Activated T-helper 1 cell treated with anti-CD3 and anti-CD28 coated beads, Interleukin-12 subunit alpha, Interleukin-12 subunit beta, Interleukin-2, Interleukin-4 antibody, amounts not matched to agents 30 ng/mL and 10 ng/mL and 1 ng/mL, durations not matched to agents 14 hours and 24 hours and 36 hours (primary cell): Measurements from ENCODE around the gene LYST. TPM values are rescaled to one million over a fixed set of nuclear protein-coding genes. Genes with fewer than 3 reads are reported as not detected.
"Not testable (repeated sequence)": the region's sequence is repeated elsewhere in the genome, so short reads cannot be mapped to it uniquely, and the experiment has no call there.

Experiments used
- DNase-seq: peaks from one replicate; pipeline ENCODE4 v3.0.0; 2021; ENCODE audit warnings: low spot score
- H3K27ac Mint-ChIP-seq: one replicate; pipeline ENCODE4 v1.8.0; 2021; ENCODE audit warnings: mild to moderate bottlenecking, mixed read lengths
- H3K27me3 Mint-ChIP-seq: one replicate; pipeline ENCODE4 v1.8.0; 2022; ENCODE audit warnings: mild to moderate bottlenecking, moderate library complexity, mixed read lengths; ENCODE audit not compliant: insufficient read depth
- H3K36me3 Mint-ChIP-seq: one replicate; pipeline ENCODE4 v1.8.0; 2021; ENCODE audit warnings: low read depth, mixed read lengths
- H3K4me1 Mint-ChIP-seq: one replicate; pipeline ENCODE4 v1.8.0; 2021; ENCODE audit warnings: low read depth, mixed read lengths
- H3K4me3 Mint-ChIP-seq: one replicate; pipeline ENCODE4 v1.8.0; 2021; ENCODE audit warnings: mild to moderate bottlenecking, moderate library complexity, mixed read lengths
- H3K9me3 Mint-ChIP-seq: one replicate; pipeline ENCODE4 v1.8.0; 2021; ENCODE audit warnings: mixed read lengths
- intact Hi-C: fragments of 100-400 bp; cut with micrococcal nuclease; formaldehyde crosslinking; loops from one replicate; pipeline ENCODE4 v1.15.1; 2024
- total RNA-seq: library from RNA; stranded (reverse); gene quantifications from 2 replicates; pipeline ENCODE4 v1.2.3, GENCODE V29; 2022

Gene LYST, protein sequence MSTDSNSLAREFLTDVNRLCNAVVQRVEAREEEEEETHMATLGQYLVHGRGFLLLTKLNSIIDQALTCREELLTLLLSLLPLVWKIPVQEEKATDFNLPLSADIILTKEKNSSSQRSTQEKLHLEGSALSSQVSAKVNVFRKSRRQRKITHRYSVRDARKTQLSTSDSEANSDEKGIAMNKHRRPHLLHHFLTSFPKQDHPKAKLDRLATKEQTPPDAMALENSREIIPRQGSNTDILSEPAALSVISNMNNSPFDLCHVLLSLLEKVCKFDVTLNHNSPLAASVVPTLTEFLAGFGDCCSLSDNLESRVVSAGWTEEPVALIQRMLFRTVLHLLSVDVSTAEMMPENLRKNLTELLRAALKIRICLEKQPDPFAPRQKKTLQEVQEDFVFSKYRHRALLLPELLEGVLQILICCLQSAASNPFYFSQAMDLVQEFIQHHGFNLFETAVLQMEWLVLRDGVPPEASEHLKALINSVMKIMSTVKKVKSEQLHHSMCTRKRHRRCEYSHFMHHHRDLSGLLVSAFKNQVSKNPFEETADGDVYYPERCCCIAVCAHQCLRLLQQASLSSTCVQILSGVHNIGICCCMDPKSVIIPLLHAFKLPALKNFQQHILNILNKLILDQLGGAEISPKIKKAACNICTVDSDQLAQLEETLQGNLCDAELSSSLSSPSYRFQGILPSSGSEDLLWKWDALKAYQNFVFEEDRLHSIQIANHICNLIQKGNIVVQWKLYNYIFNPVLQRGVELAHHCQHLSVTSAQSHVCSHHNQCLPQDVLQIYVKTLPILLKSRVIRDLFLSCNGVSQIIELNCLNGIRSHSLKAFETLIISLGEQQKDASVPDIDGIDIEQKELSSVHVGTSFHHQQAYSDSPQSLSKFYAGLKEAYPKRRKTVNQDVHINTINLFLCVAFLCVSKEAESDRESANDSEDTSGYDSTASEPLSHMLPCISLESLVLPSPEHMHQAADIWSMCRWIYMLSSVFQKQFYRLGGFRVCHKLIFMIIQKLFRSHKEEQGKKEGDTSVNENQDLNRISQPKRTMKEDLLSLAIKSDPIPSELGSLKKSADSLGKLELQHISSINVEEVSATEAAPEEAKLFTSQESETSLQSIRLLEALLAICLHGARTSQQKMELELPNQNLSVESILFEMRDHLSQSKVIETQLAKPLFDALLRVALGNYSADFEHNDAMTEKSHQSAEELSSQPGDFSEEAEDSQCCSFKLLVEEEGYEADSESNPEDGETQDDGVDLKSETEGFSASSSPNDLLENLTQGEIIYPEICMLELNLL (N-terminal part only)
- 144 and 145 TPM in 2 replicates for total RNA-seq

DNA sequence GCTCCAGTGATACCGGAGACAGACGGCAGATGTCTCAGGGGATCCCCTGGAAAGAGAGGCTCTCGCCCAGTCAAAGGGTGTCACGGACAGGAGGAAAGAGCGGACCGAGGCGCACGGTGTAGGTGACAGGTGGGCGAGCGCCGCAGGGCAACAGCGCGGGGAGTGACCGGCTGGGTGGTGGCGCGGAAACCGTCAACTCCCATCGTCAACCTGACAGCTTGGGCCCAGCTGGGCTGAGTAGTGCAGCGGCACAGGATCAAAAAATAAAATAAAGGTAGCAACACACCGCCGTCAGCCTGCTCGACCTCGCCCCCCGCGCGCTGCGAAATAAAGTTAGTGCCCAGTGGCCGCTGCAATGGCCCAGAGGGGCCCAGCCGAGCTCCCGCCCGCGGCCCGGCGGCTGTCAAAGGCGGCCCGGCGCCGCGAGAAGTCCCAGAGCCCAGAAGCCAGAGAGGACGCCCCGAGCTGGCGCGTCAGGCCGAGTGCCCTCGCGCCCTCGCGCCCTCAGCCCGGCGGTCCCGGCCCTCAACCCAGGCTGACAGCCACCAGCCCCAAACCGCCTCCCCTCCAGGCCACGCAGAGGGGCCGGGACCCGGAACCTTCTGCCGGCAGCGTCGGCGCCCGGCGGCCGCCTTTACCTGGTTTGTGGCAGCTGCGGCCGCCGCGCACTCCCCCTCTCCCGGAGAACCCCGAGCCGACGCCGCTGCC is at the start of gene LYST:
Gene LYST (minus strand): TSS at position 702 of the 708 bp plus-strand sequence. CDS start 36,489 bp downstream, outside the sequence.
- H3K4me3 Mint-ChIP-seq = peak within 1 kb of the TSS; percentile 98
- no peaks in the 10 kb centered on the region for H3K27me3 Mint-ChIP-seq
- H3K36me3 Mint-ChIP-seq = peaks cover 34% of the 10 kb centered on the region
- DNase-seq = peak; percentile 61
- no peaks in the 10 kb centered on the region for H3K9me3 Mint-ChIP-seq
- intact Hi-C loops = loop anchor here (1.0 to 5.0 kb wide), 8 partner anchors 10 to 1260 kb away; partner anchors contain the start of genes B3GALNT2, EDARADD and TBCE
- H3K27ac Mint-ChIP-seq = peak within 1 kb of the TSS; percentile 98
- H3K4me1 Mint-ChIP-seq = peaks cover 61% of the 10 kb centered on the region

GRCh38 chr1:235915489-235915888 is 48.8 kb upstream of the LYST start:
- H3K27me3 Mint-ChIP-seq, H3K36me3 Mint-ChIP-seq, H3K27ac Mint-ChIP-seq, DNase-seq, intact Hi-C loops, H3K9me3 Mint-ChIP-seq, H3K4me3 Mint-ChIP-seq: not testable (repeated sequence)
- H3K4me1 Mint-ChIP-seq = peaks cover 38% of the 10 kb centered on the region

- Mint-ChIP-seq H3K27ac (no peak overlapping the region), H3K9me3 (no peaks in the 10 kb centered on the region), H3K36me3 (peaks cover 7% of the 10 kb centered on the region), H3K4me1 (peaks cover 41% of the 10 kb centered on the region), H3K4me3 (no peak overlapping the region), H3K27me3 (no peaks in the 10 kb centered on the region)
- no peak for DNase-seq
- intact Hi-C loops = no loop called here
Observed at GRCh38 chr1:235913311-235913710, 46.6 kb upstream of the LYST start.

- H3K9me3 Mint-ChIP-seq = no peaks in the 10 kb centered on the region
- peaks cover 37% of the 10 kb centered on the region for H3K4me1 Mint-ChIP-seq
- no peak overlapping the region for H3K27ac Mint-ChIP-seq
- peaks cover 3% of the 10 kb centered on the region for H3K36me3 Mint-ChIP-seq
- no peak overlapping the region for H3K4me3 Mint-ChIP-seq
- no peak for DNase-seq
- H3K27me3 Mint-ChIP-seq = no peaks in the 10 kb centered on the region
- intact Hi-C loops = loop anchor here (2.0 kb wide), 2 partner anchors 27 to 59 kb away; no protein-coding TSS in a partner anchor
Observed at GRCh38 chr1:235911876-235912275, 45.2 kb upstream of the LYST start.

GRCh38 chr1:235911300-235911662 is 44.6 kb upstream of the LYST start:
- intact Hi-C loops = loop anchor here (2.0 kb wide), 2 partner anchors 28 to 60 kb away; no protein-coding TSS in a partner anchor
- no peak for DNase-seq

DNA sequence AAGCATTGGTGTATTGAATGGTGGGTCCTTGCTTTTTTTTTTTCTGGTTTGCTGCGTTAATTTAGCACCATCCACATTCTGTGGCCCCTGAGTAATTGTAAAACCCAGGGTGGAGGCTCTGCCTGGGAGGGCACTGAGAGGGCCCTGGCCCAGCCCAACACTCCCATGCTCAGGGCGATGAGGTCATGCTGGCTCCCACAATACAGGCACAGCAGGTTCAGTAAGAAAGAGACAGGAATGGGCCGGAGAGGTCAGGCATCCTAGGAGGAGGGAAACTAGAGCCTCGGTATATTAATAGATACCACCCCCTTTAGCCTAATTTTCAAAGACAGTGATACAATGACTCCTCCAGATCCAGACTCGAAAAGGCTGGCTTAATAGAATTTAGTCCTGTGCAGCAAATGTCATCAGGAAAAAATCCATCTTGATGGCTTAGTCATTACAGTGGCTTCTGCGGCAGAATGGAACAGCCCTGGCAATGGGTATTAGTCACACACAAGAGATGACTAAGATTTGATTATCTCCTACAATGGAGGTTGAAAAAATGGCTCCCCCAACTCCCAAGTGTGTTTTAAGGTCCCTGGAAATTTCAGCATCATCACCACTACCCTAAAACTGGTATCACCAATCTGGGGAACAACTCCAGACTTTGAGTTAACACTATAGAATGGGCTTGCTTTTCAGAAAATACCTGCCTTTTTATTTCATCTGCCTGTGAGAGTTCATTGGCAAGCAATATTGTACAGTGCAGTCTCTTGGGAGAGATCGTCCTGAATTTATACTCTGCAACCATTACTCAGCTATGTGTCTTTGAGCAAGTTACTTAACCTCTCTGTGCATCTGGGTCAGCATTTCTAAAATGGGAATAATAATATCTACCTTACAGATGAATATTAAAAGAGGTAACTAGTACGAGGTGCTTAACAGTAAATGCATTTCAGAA is 43.9 kb upstream of the LYST start:
- peak overlapping the region; percentile 41 for H3K4me3 Mint-ChIP-seq

More at GRCh38 chr1:235911300-235911662, 44.6 kb upstream of the LYST start:
- Mint-ChIP-seq H3K4me1 (peaks cover 37% of the 10 kb centered on the region), H3K27ac (no peak overlapping the region), H3K9me3 (no peaks in the 10 kb centered on the region), H3K27me3 (no peaks in the 10 kb centered on the region), H3K36me3 (peaks cover 3% of the 10 kb centered on the region), H3K4me3 (no peak overlapping the region)

GRCh38 chr1:235908742-235909520 is 42.2 kb upstream of the LYST start:
- no peak for DNase-seq
- intact Hi-C loops = no loop called here
- Mint-ChIP-seq H3K27ac (peak overlapping the region; percentile 76), H3K4me3 (no peak overlapping the region), H3K27me3 (no peaks in the 10 kb centered on the region), H3K4me1 (peaks cover 37% of the 10 kb centered on the region), H3K9me3 (no peaks in the 10 kb centered on the region), H3K36me3 (peaks cover 3% of the 10 kb centered on the region)

More for the DNA sequence above, 43.9 kb upstream of the LYST start:
- no peaks in the 10 kb centered on the region for H3K9me3 Mint-ChIP-seq
- intact Hi-C loops = loop anchor here (1.0 to 2.0 kb wide), 6 partner anchors 22 to 89 kb away; no protein-coding TSS in a partner anchor
- H3K36me3 Mint-ChIP-seq = peaks cover 3% of the 10 kb centered on the region
- DNase-seq = no peak
- no peaks in the 10 kb centered on the region for H3K27me3 Mint-ChIP-seq
- H3K27ac Mint-ChIP-seq = peak overlapping the region; percentile 60
- peaks cover 37% of the 10 kb centered on the region for H3K4me1 Mint-ChIP-seq

DNA sequence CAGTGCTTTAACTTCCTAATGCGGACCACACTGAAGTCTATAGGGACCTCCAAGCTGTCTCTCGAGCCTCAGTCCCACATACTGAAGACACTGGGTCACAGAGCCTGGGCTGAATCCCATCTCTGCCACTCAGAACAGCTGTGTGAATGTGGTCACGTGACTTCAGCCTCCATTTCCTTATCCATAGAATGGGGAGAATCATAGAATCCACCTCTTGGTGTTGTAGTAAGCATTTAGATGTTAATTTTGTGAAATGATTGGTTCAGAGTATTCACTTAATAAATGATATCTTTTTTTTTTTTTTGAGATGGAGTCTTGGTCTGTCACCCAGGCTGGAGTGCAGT is 41.2 kb upstream of the LYST start:
- H3K27ac Mint-ChIP-seq = no peak overlapping the region
- peaks cover 3% of the 10 kb centered on the region for H3K36me3 Mint-ChIP-seq
- intact Hi-C loops = no loop called here
- no peak for DNase-seq
- H3K4me1 Mint-ChIP-seq = peaks cover 37% of the 10 kb centered on the region
- H3K9me3 Mint-ChIP-seq = no peaks in the 10 kb centered on the region
- H3K4me3 Mint-ChIP-seq = no peak overlapping the region
- no peaks in the 10 kb centered on the region for H3K27me3 Mint-ChIP-seq

- Mint-ChIP-seq H3K4me3 (no peak overlapping the region), H3K27me3 (peaks cover under 1% of the 10 kb centered on the region), H3K36me3 (peaks cover 3% of the 10 kb centered on the region), H3K4me1 (peaks cover 37% of the 10 kb centered on the region), H3K9me3 (no peaks in the 10 kb centered on the region), H3K27ac (no peak overlapping the region)
- DNase-seq = no peak
- intact Hi-C loops = no loop called here
Observed at GRCh38 chr1:235907187-235907896, 40.6 kb upstream of the LYST start.

GRCh38 chr1:235906436-235906835 is 39.7 kb upstream of the LYST start:
- intact Hi-C loops = no loop called here

More at GRCh38 chr1:235906436-235906835, 39.7 kb upstream of the LYST start:
- H3K36me3 Mint-ChIP-seq = peaks cover 3% of the 10 kb centered on the region
- peaks cover 37% of the 10 kb centered on the region for H3K4me1 Mint-ChIP-seq
- H3K9me3 Mint-ChIP-seq = no peaks in the 10 kb centered on the region
- no peak overlapping the region for H3K27ac Mint-ChIP-seq
- peaks cover 7% of the 10 kb centered on the region for H3K27me3 Mint-ChIP-seq
- no peak for DNase-seq
- no peak overlapping the region for H3K4me3 Mint-ChIP-seq
